ENCODE results near the gene PLA2G4B.

DNA sequence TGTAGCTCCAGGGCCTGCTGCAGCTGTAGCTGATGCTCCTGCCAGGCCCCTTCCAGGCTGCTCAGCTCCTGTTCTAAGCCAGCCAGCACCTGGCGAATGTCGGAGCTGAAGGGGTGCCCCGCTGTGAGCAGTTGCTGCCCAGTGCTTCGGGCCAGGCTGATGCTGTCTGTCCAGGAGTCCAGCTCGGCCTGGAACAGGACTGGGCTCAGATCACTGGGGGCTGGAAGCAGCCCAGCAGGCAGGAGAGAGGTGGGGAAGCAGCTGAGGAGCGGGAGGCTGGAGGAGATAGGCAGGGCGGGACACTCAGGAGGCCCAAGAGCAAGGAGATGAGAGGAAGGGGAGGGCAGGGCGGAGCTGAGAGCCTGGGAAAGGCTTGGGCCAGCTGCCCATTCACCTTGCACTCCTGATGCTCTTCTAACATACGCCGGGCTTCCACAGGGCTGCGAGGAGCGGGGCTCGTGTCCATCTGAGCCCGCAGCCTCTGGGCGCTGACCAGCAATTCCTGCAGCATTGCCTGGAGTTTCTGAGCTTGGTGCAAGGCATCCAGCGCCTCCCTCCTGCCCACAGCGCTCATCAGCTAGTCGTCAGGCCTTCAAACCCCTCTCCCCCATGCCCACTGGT, 23.2 kb downstream of the PLA2G4B start:
- TF ChIP-seq RAD21 (IDR thresholded peaks at IDR 0.05 in 1 of 2, conservative IDR thresholded peaks at IDR 0.05 in 1 of 2; ENCODE audit: low read depth in 2 of 2, low read length in 2 of 2): no peak
- no peak for TF ChIP-seq CTCF (IDR thresholded peaks at IDR 0.05; ENCODE audit: control extremely low read depth in 1 of 3, insufficient read depth in 1 of 3, low read depth in 1 of 3, low read length in 3 of 3)
- no peak for TF ChIP-seq SIX5 (IDR thresholded peaks at IDR 0.05; ENCODE audit: low read depth, low read length)
- TF ChIP-seq EP300 (IDR thresholded peaks at IDR 0.05; ENCODE audit: borderline replicate concordance in 1 of 2, low read depth in 2 of 2, low read length in 2 of 2): no peak
- no peak for TF ChIP-seq FOSL1 (IDR thresholded peaks at IDR 0.05; ENCODE audit: insufficient read depth, low read depth, low read length)
- TF ChIP-seq, protein P1, sequence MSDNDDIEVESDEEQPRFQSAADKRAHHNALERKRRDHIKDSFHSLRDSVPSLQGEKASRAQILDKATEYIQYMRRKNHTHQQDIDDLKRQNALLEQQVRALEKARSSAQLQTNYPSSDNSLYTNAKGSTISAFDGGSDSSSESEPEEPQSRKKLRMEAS (IDR thresholded peaks at IDR 0.05): no peak
- TF ChIP-seq BACH1 (IDR thresholded peaks at IDR 0.05; ENCODE audit: low read length): no peak
- no peak for TF ChIP-seq POLR2A (IDR thresholded peaks at IDR 0.05; ENCODE audit: control extremely low read depth in 1 of 2, low read depth in 2 of 2, low read length in 2 of 2)
- no peak for TF ChIP-seq TAF1 (IDR thresholded peaks at IDR 0.05; ENCODE audit: low read depth, low read length)
- no peak for TF ChIP-seq CREB1 (IDR thresholded peaks at IDR 0.05)
- no peak for TF ChIP-seq POLR2AphosphoS5 (IDR thresholded peaks at IDR 0.05; ENCODE audit: low read depth, low read length)
- TF ChIP-seq SP1 (IDR thresholded peaks at IDR 0.05; ENCODE audit: low read depth, low read length): no peak
- no peak for TF ChIP-seq ATF3 (IDR thresholded peaks at IDR 0.05; ENCODE audit: insufficient read depth, low read depth, low read length)
